SKM-1 (cell line): ENCODE results near the gene COX4I2.
"Not testable (repeated sequence)": the region's sequence is repeated elsewhere in the genome, so short reads cannot be mapped to it uniquely, and the experiment has no call there.

ENCODE experiments used
- DNase-seq: peaks from one replicate; lab custom pipeline; 2025; ENCODE audit not compliant: unreplicated experiment; lab: John Stamatoyannopoulos, UW

COX4I2 gene

GRCh38 chr20:31607640-31608250 lies 30.0 kb upstream of the COX4I2 start:
- no peak for DNase-seq

GRCh38 chr20:31608251-31608945 lies 29.3 kb upstream of the COX4I2 start:
- no peak for DNase-seq

GRCh38 chr20:31612271-31612640 lies 25.5 kb upstream of the COX4I2 start:
- not testable (repeated sequence) for DNase-seq

- DNase-seq: no peak
Observed at GRCh38 chr20:31615416-31615815, 22.3 kb upstream of the COX4I2 start.

GRCh38 chr20:31617432-31618104 lies 20.1 kb upstream of the COX4I2 start:
- DNase-seq: peak; percentile 95

- no peak for DNase-seq
Observed at GRCh38 chr20:31620246-31620645, 17.5 kb upstream of the COX4I2 start.

GRCh38 chr20:31623123-31623505 lies 14.6 kb upstream of the COX4I2 start:
- DNase-seq: not testable (repeated sequence)

- DNase-seq: not testable (repeated sequence)
Observed at GRCh38 chr20:31626534-31626933, 11.2 kb upstream of the COX4I2 start.

GRCh38 chr20:31628057-31628456 lies 9.7 kb upstream of the COX4I2 start:
- not testable (repeated sequence) for DNase-seq

- DNase-seq: peak; percentile 41
Observed at GRCh38 chr20:31630187-31630790, 7.4 kb upstream of the COX4I2 start.

- DNase-seq: no peak
Observed at GRCh38 chr20:31632548-31633338, 5.0 kb upstream of the COX4I2 start.

GRCh38 chr20:31633339-31633914 lies 4.3 kb upstream of the COX4I2 start:
- no peak for DNase-seq

GRCh38 chr20:31638317-31638716 lies 605 bp downstream of the COX4I2 start:
- no peak for DNase-seq

- no peak for DNase-seq
Observed at GRCh38 chr20:31638816-31639215, 1.1 kb downstream of the COX4I2 start.

- no peak for DNase-seq
Observed at GRCh38 chr20:31640259-31640658, 2.5 kb downstream of the COX4I2 start.

- DNase-seq: no peak
Observed at GRCh38 chr20:31641391-31641790, 3.7 kb downstream of the COX4I2 start.

- DNase-seq: no peak
Observed at GRCh38 chr20:31642837-31643236, 5.1 kb downstream of the COX4I2 start.

GRCh38 chr20:31643522-31643921 lies 5.8 kb downstream of the COX4I2 start:
- DNase-seq: no peak

GRCh38 chr20:31644701-31645100 lies 7.0 kb downstream of the COX4I2 start:
- no peak for DNase-seq

GRCh38 chr20:31648104-31648503 lies 10.4 kb downstream of the COX4I2 start:
- not testable (repeated sequence) for DNase-seq

- no peak for DNase-seq
Observed at GRCh38 chr20:31652917-31653396, 15.2 kb downstream of the COX4I2 start.
